Endothelial cell (in vitro differentiated cells): ENCODE measurements around the gene TENT4A. TPM values are rescaled to one million over a fixed set of nuclear protein-coding genes. Genes with fewer than 3 reads are reported as not detected.

ENCODE experiments used
- DNase-seq: peaks from one replicate; pipeline ENCODE4 v3.0.0; 2021; ENCODE audit warnings: low spot score
- H3K27ac Mint-ChIP-seq: one replicate; pipeline ENCODE4 v1.8.0; 2021; ENCODE audit warnings: mixed read lengths, inconsistent platforms; ENCODE audit not compliant: unreplicated experiment
- H3K27me3 Mint-ChIP-seq: one replicate; pipeline ENCODE4 v1.8.0; 2021; ENCODE audit warnings: mild to moderate bottlenecking, moderate library complexity, mixed read lengths, inconsistent platforms; ENCODE audit not compliant: unreplicated experiment
- H3K36me3 Mint-ChIP-seq: one replicate; pipeline ENCODE4 v1.8.0; 2021; ENCODE audit warnings: mild to moderate bottlenecking, low read depth, mixed read lengths, inconsistent platforms; ENCODE audit not compliant: unreplicated experiment
- H3K4me1 Mint-ChIP-seq: one replicate; pipeline ENCODE4 v1.8.0; 2021; ENCODE audit warnings: mild to moderate bottlenecking, mixed read lengths, inconsistent platforms; ENCODE audit not compliant: unreplicated experiment
- H3K4me3 Mint-ChIP-seq: one replicate; pipeline ENCODE4 v1.8.0; 2021; ENCODE audit warnings: mild to moderate bottlenecking, mixed read lengths, inconsistent platforms; ENCODE audit not compliant: unreplicated experiment
- H3K9me3 Mint-ChIP-seq: one replicate; pipeline ENCODE4 v1.8.0; 2021; ENCODE audit warnings: mixed read lengths, inconsistent platforms; ENCODE audit not compliant: unreplicated experiment
- CTCF ChIP-seq: fragments of 200-600 bp; sonication (generic); IDR thresholded peaks from one replicate; pipeline ENCODE4 v1.5.0; 2021; ENCODE audit warnings: antibody characterized with exemption; ENCODE audit not compliant: unreplicated experiment
- total RNA-seq: library from RNA; stranded (reverse); fragmentation: NEBNext Ultra II Directional; extraction: Animal tissue kit (Norgen Biotek cat#: 25700); gene quantifications from one replicate; pipeline ENCODE4 v1.2.1, GENCODE V29; 2021; ENCODE audit not compliant: unreplicated experiment

The TENT4A gene
- total RNA-seq, 1 donor from 2014 or later: 24.7 TPM

DNA sequence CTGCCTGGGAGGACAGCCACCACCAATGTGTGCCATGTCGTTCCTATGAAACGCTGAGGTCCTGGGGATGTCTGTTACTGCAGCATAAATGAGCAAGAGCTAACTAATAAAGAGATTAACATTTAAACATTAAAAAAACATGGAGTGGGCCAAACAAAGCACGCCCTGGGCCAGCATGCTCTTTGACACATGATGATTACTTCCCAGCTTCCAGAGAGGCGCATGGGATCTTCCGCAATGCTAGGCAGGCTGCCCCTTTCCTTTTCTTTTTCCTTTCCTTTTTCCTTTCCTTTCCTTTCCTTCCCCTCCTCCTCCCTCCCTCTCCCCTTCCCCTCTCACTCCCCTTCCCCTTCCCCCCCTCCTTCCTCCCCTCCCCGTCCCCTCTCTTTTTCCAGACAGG, 10.6 kb upstream of the TENT4A start:
- Mint-ChIP-seq H3K9me3 (no peaks in the 10 kb centered on the region), H3K27me3 (peaks cover 3% of the 10 kb centered on the region), H3K27ac (no peak overlapping the region), H3K4me3 (no peak overlapping the region), H3K36me3 (no peaks in the 10 kb centered on the region), H3K4me1 (peaks cover 5% of the 10 kb centered on the region)
- DNase-seq: no peak
- no peak for TF ChIP-seq CTCF

- peaks cover 3% of the 10 kb centered on the region for H3K27me3 Mint-ChIP-seq
- H3K27ac Mint-ChIP-seq: no peak overlapping the region
- no peak for DNase-seq
- no peak overlapping the region for H3K4me3 Mint-ChIP-seq
- no peaks in the 10 kb centered on the region for H3K9me3 Mint-ChIP-seq
- no peaks in the 10 kb centered on the region for H3K36me3 Mint-ChIP-seq
- TF ChIP-seq CTCF: no peak
- peaks cover 5% of the 10 kb centered on the region for H3K4me1 Mint-ChIP-seq
Measured at GRCh38 chr5:6703806-6704205, 9.4 kb upstream of the TENT4A start.

DNA sequence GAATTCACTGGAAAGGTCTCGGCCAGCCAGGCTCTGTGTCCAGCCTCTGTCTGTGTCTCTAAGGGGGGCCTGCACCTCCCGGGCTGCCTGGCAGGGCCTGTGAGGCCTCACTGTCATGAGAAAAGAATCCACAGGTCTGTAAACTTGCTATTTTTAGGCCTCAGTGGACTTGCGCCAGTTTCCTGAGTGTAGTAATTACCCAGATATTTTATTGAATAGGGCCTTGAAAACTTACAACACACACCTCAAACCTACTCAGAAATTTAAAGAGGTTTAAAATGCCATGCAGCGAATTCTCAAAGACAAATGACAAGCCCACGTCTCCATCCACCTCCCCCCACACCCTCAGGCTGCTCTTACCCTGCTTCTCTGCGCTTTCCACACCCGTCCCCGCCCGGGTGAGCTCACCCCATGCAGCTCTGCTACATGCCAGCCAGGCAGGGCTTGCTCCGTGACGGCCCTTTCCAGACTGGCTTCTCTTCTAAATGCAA, 8.8 kb upstream of the TENT4A start:
- Mint-ChIP-seq H3K36me3 (no peaks in the 10 kb centered on the region), H3K9me3 (no peaks in the 10 kb centered on the region), H3K27me3 (peaks cover 3% of the 10 kb centered on the region), H3K27ac (no peak overlapping the region), H3K4me1 (peaks cover 5% of the 10 kb centered on the region), H3K4me3 (no peak overlapping the region)
- DNase-seq: no peak
- no peak for TF ChIP-seq CTCF

- TF ChIP-seq CTCF: no peak
- peaks cover 5% of the 10 kb centered on the region for H3K4me1 Mint-ChIP-seq
- peaks cover 3% of the 10 kb centered on the region for H3K27me3 Mint-ChIP-seq
- H3K9me3 Mint-ChIP-seq: no peaks in the 10 kb centered on the region
- peak overlapping the region; percentile 52 for H3K4me3 Mint-ChIP-seq
- no peak for DNase-seq
- H3K36me3 Mint-ChIP-seq: no peaks in the 10 kb centered on the region
- no peak overlapping the region for H3K27ac Mint-ChIP-seq
Measured at GRCh38 chr5:6705088-6705487, 8.1 kb upstream of the TENT4A start.

GRCh38 chr5:6705959-6706358, 7.3 kb upstream of the TENT4A start:
- H3K36me3 Mint-ChIP-seq: no peaks in the 10 kb centered on the region

More at GRCh38 chr5:6705959-6706358, 7.3 kb upstream of the TENT4A start:
- H3K9me3 Mint-ChIP-seq: no peaks in the 10 kb centered on the region
- no peak overlapping the region for H3K4me3 Mint-ChIP-seq
- TF ChIP-seq CTCF: no peak
- H3K27ac Mint-ChIP-seq: no peak overlapping the region
- H3K27me3 Mint-ChIP-seq: peaks cover 10% of the 10 kb centered on the region
- peaks cover 5% of the 10 kb centered on the region for H3K4me1 Mint-ChIP-seq
- no peak for DNase-seq
